SJCRH30 (cell line): ENCODE measurements around the gene PYGB. TPM values are rescaled to one million over a fixed set of nuclear protein-coding genes. Genes with fewer than 3 reads are reported as not detected.

Experiments used
- total RNA-seq: library from RNA; depleted of rRNA; stranded (reverse); fragments of >200 nt; shearing (Covaris generic); gene quantifications from 2 replicates; pipeline ENCODE4 v1.2.3, GENCODE V29; 2014; rRNA removed

PYGB gene
- total RNA-seq, 1 experiment from 2014 or later: 42.3 TPM

Other genes starting within 250 kb of the PYGB start
- gene ACSS1, start 189.9 kb upstream of the PYGB start, total RNA-seq: 11.5 and 13.0 TPM in 2 replicates
- gene VSX1, start 165.9 kb upstream of the PYGB start, total RNA-seq: 0.06 and 0.10 TPM in 2 replicates
- 53.5 and 53.6 TPM in 2 replicates for gene ENTPD6, start 52.4 kb upstream of the PYGB start, total RNA-seq
- gene ABHD12, start 142.8 kb downstream of the PYGB start, total RNA-seq: 33.2 and 33.8 TPM in 2 replicates
- gene GINS1, start 159.6 kb downstream of the PYGB start, total RNA-seq: 76.4 and 85.0 TPM in 2 replicates